H1 (cell line): ENCODE data around the gene CACUL1. TPM values are rescaled to one million over a fixed set of nuclear protein-coding genes. Genes with fewer than 3 reads are reported as not detected.

Experiments
- ATF3 ChIP-seq: IDR thresholded peaks from 2 replicates; pipeline ENCODE4 v1.6.1; 2011; ENCODE audit warnings: low read depth, mild to moderate bottlenecking, low read length; ENCODE audit not compliant: insufficient read depth
- CHD2 ChIP-seq: IDR thresholded peaks from 2 replicates; pipeline ENCODE4 v1.6.1; 2012; ENCODE audit warnings: low read length, improper control_type of control experiment
- KDM1A ChIP-seq: fragments of 200-600, 300-600 bp; sonication (generic); IDR thresholded peaks from 2 replicates; pipeline ENCODE4 v1.7.1; 2016; ENCODE audit warnings: mild to moderate bottlenecking, low read length, borderline replicate concordance
- SP4 ChIP-seq: IDR thresholded peaks from 2 replicates; pipeline ENCODE4 v1.6.1; 2012; ENCODE audit warnings: low read length, inconsistent platforms
- TBP ChIP-seq: IDR thresholded peaks from 2 replicates; pipeline ENCODE4 v1.6.1; 2011; ENCODE audit warnings: low read depth, low read length, improper control_type of control experiment
- polyA plus RNA-seq, 7 experiments: library from polyadenylated mRNA; depleted of rRNA in 3 of 7; stranded (reverse) in 5 of 7; unstranded in 2 of 7; fragments of >200 nt in 5 of 7; fragments of 200-250 nt in 2 of 7; gene quantifications; 1 replicate in 5 of 7; 2 replicates in 1 of 7; 4 replicates in 1 of 7; pipeline versions ENCODE4 v1.2.1 to v1.2.3, GENCODE V29; 2011 to 2013; ENCODE audit warnings: missing spikeins in 2 of 7, mixed read lengths in 2 of 7
- total RNA-seq: library from RNA; stranded (reverse); fragmentation: NEBNext Ultra II Directional; extraction: Animal tissue kit (Norgen Biotek cat#: 25700); gene quantifications from 2 replicates; pipeline ENCODE4 v1.2.1, GENCODE V29; 2021
- TF ChIP-seq, protein P1 (sequence below): fragments of 300-600 bp; sonication (generic); IDR thresholded peaks from 2 replicates; pipeline ENCODE4 v1.7.1; 2012; ENCODE audit warnings: low read length, moderate library complexity, mild to moderate bottlenecking, inconsistent platforms; ENCODE audit not compliant: insufficient replicate concordance

The CACUL1 gene
- total and polyA plus RNA-seq, 2 of the 8 experiments (the other 6 are each of a cell fraction or from before 2014, with no cell fraction given): 6.5 to 34.2 TPM

DNA sequence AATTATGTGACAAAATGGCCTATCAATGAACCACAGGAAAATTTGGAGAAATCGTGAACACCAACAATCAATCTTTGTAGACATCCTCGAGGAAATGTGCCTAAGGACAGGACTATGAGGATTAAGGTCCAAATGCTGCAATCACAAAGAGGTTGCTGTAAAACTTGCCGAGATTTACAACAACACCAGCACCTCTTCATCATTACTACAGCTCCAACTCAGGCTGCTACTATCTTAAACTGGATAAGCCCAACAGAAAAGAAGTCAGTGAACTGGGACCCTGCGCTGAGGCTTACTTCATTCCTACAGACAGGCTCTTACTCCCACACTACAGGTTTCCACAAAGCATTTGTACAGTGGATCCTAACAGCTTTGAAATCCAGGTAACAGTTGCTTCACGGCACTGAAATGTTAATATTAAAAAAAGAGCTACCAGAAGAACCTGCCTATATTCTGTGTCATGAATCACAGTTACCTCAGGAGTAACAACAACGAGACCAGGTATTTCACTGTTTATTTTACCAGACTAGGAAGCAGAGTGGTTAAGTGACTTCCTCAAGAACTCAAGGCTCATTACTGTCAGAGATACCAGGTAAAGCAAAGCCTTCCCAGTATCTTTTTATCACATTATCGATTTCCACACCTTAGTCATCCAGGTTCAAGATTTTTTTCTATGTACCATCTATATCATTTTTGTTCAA, 23.9 kb downstream of the CACUL1 start (continued):
- TF ChIP-seq, protein P1, sequence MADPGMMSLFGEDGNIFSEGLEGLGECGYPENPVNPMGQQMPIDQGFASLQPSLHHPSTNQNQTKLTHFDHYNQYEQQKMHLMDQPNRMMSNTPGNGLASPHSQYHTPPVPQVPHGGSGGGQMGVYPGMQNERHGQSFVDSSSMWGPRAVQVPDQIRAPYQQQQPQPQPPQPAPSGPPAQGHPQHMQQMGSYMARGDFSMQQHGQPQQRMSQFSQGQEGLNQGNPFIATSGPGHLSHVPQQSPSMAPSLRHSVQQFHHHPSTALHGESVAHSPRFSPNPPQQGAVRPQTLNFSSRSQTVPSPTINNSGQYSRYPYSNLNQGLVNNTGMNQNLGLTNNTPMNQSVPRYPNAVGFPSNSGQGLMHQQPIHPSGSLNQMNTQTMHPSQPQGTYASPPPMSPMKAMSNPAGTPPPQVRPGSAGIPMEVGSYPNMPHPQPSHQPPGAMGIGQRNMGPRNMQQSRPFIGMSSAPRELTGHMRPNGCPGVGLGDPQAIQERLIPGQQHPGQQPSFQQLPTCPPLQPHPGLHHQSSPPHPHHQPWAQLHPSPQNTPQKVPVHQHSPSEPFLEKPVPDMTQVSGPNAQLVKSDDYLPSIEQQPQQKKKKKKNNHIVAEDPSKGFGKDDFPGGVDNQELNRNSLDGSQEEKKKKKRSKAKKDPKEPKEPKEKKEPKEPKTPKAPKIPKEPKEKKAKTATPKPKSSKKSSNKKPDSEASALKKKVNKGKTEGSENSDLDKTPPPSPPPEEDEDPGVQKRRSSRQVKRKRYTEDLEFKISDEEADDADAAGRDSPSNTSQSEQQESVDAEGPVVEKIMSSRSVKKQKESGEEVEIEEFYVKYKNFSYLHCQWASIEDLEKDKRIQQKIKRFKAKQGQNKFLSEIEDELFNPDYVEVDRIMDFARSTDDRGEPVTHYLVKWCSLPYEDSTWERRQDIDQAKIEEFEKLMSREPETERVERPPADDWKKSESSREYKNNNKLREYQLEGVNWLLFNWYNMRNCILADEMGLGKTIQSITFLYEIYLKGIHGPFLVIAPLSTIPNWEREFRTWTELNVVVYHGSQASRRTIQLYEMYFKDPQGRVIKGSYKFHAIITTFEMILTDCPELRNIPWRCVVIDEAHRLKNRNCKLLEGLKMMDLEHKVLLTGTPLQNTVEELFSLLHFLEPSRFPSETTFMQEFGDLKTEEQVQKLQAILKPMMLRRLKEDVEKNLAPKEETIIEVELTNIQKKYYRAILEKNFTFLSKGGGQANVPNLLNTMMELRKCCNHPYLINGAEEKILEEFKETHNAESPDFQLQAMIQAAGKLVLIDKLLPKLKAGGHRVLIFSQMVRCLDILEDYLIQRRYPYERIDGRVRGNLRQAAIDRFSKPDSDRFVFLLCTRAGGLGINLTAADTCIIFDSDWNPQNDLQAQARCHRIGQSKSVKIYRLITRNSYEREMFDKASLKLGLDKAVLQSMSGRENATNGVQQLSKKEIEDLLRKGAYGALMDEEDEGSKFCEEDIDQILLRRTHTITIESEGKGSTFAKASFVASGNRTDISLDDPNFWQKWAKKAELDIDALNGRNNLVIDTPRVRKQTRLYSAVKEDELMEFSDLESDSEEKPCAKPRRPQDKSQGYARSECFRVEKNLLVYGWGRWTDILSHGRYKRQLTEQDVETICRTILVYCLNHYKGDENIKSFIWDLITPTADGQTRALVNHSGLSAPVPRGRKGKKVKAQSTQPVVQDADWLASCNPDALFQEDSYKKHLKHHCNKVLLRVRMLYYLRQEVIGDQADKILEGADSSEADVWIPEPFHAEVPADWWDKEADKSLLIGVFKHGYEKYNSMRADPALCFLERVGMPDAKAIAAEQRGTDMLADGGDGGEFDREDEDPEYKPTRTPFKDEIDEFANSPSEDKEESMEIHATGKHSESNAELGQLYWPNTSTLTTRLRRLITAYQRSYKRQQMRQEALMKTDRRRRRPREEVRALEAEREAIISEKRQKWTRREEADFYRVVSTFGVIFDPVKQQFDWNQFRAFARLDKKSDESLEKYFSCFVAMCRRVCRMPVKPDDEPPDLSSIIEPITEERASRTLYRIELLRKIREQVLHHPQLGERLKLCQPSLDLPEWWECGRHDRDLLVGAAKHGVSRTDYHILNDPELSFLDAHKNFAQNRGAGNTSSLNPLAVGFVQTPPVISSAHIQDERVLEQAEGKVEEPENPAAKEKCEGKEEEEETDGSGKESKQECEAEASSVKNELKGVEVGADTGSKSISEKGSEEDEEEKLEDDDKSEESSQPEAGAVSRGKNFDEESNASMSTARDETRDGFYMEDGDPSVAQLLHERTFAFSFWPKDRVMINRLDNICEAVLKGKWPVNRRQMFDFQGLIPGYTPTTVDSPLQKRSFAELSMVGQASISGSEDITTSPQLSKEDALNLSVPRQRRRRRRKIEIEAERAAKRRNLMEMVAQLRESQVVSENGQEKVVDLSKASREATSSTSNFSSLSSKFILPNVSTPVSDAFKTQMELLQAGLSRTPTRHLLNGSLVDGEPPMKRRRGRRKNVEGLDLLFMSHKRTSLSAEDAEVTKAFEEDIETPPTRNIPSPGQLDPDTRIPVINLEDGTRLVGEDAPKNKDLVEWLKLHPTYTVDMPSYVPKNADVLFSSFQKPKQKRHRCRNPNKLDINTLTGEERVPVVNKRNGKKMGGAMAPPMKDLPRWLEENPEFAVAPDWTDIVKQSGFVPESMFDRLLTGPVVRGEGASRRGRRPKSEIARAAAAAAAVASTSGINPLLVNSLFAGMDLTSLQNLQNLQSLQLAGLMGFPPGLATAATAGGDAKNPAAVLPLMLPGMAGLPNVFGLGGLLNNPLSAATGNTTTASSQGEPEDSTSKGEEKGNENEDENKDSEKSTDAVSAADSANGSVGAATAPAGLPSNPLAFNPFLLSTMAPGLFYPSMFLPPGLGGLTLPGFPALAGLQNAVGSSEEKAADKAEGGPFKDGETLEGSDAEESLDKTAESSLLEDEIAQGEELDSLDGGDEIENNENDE: no peak
- TF ChIP-seq ATF3 (no peak), KDM1A (no peak), SP4 (no peak), CHD2 (no peak), TBP (no peak)
